MV-4-11 (cell line): ENCODE measurements around the gene TNFRSF18.
A peak's percentile ranks its signal among the peaks of the same experiment; 100 is the strongest.

ENCODE experiments used
- DNase-seq: peaks from one replicate; lab custom pipeline; 2025; lab: John Stamatoyannopoulos, UW

TNFRSF18 gene

GRCh38 chr1:1240822-1241587 lies 34.6 kb upstream of the TNFRSF18 start:
- DNase-seq = no peak

GRCh38 chr1:1240348-1240732 lies 33.9 kb upstream of the TNFRSF18 start:
- DNase-seq = no peak

- no peak for DNase-seq
These were observed 33.4 kb upstream of the TNFRSF18 start for GRCh38 chr1:1239614-1240347.

- no peak for DNase-seq
These were observed 32.8 kb upstream of the TNFRSF18 start for GRCh38 chr1:1239227-1239613.

- DNase-seq = no peak
These were observed 32.3 kb upstream of the TNFRSF18 start for GRCh38 chr1:1238702-1239178.

- DNase-seq = no peak
These were observed 31.7 kb upstream of the TNFRSF18 start for GRCh38 chr1:1237874-1238701.

- no peak for DNase-seq
These were observed 30.8 kb upstream of the TNFRSF18 start for GRCh38 chr1:1236945-1237873.

GRCh38 chr1:1236176-1236763 lies 29.9 kb upstream of the TNFRSF18 start:
- no peak for DNase-seq

- no peak for DNase-seq
These were observed 28.8 kb upstream of the TNFRSF18 start for GRCh38 chr1:1235016-1235744.

GRCh38 chr1:1234180-1234808 lies 27.9 kb upstream of the TNFRSF18 start:
- DNase-seq = no peak

- DNase-seq = no peak
These were observed 27.1 kb upstream of the TNFRSF18 start for GRCh38 chr1:1233567-1233892.

- no peak for DNase-seq
These were observed 26.6 kb upstream of the TNFRSF18 start for GRCh38 chr1:1232796-1233566.

- no peak for DNase-seq
These were observed 25.9 kb upstream of the TNFRSF18 start, which contains the start of gene B3GALT6 for GRCh38 chr1:1232208-1232795. Gene B3GALT6, plus strand, starts transcription at chr1:1232237. Its CDS starts 42 bp downstream, at chr1:1232279.

GRCh38 chr1:1231400-1232207 lies 25.2 kb upstream of the TNFRSF18 start, which contains the start of gene SDF4:
Gene SDF4, minus strand, starts transcription at chr1:1232001. Its CDS starts 3,229 bp downstream, at chr1:1228772.
- peak; percentile 91 for DNase-seq

GRCh38 chr1:1230656-1231399 lies 24.4 kb upstream of the TNFRSF18 start:
- peak; percentile 30 for DNase-seq

GRCh38 chr1:1229770-1230169 lies 23.4 kb upstream of the TNFRSF18 start:
- no peak for DNase-seq
